ENCODE results near the gene COX4I2.

- no peak for TF ChIP-seq EZH2 (IDR thresholded peaks at IDR 0.05; ENCODE audit: insufficient read depth, poor library complexity, severe bottlenecking)
- TF ChIP-seq EZH2phosphoT487 (IDR thresholded peaks at IDR 0.05; ENCODE audit: insufficient read depth, low read depth): no peak
Measured at GRCh38 chr20:31664696-31665354, 27.1 kb downstream of the COX4I2 start.

Data from GM23248 (cell line).